HG02885 (cell line): Measurements from ENCODE around the gene DGUOK.

Experiments used
- ATAC-seq: cut with Tn5 transposase; IDR thresholded peaks from one replicate; pipeline ENCODE4 v1.9.1; 2021; ENCODE audit warnings: mild to moderate bottlenecking; ENCODE audit not compliant: unreplicated experiment, poor library complexity

DGUOK gene

GRCh38 chr2:73972846-73973245 lies 46.2 kb downstream of the DGUOK start:
- ATAC-seq: no peak

- ATAC-seq: no peak
Measured at GRCh38 chr2:73975731-73976130, 49.1 kb downstream of the DGUOK start.

- no peak for ATAC-seq
Measured at GRCh38 chr2:73976803-73977202, 50.1 kb downstream of the DGUOK start.

GRCh38 chr2:73977466-73977865 lies 50.8 kb downstream of the DGUOK start:
- ATAC-seq: no peak

GRCh38 chr2:73979021-73979420 lies 52.3 kb downstream of the DGUOK start:
- ATAC-seq: peak; percentile 34

DNA sequence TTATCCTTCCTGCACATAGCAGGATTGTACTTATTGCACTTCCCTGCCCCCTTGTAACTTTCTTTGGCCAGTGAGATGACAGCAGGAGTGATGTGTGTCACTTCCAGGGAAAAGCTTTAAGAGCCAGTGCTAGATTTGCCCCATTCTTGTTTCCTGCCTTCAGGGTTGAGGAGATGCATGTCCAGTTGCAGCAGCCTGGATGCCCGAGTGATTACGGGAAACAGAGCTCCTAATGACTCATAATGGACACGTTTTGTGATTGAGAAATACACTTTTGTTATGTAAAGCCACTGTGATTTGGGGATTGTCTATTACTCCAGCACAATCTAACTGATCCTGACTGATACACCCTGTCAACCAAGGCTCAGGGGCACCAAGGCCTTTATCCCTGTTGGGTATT lies 53.0 kb downstream of the DGUOK start:
- no peak for ATAC-seq

- ATAC-seq: no peak
Measured at GRCh38 chr2:73980566-73980965, 53.9 kb downstream of the DGUOK start.

- ATAC-seq: peak; percentile 32
Measured at GRCh38 chr2:73981081-73982001, 54.7 kb downstream of the DGUOK start.

GRCh38 chr2:73982140-73982617 lies 55.5 kb downstream of the DGUOK start:
- ATAC-seq: no peak

GRCh38 chr2:73983322-73984202 lies 56.9 kb downstream of the DGUOK start:
- ATAC-seq: no peak

GRCh38 chr2:73984203-73984921 lies 57.7 kb downstream of the DGUOK start, which contains the start of gene TET3:
TET3 (plus strand) TSS chr2:73984910; CDS start chr2:73986404, 1,494 bp downstream.
- ATAC-seq: peak; percentile 49

DNA sequence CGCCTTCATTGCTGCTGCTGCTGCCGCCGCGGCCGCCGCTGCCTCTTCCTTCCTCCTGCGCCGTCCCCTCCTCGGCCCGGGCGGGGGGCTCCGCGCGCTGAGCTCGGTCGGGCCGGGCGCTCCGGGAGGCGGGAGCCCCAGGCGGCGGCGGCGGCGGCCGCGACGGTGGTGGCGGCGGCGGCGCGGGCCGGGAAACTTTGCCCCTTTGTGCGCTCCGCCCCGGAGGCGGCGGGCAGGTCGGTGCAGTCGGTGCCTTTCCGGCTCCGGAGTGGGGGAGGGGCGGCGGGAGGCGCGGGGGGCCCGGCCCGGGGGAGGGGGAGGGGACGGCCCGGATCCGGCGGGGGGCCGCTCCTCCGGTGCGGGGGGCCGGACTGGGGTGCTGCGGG lies 58.2 kb downstream of the DGUOK start:
- ATAC-seq: peak; percentile 15

DNA sequence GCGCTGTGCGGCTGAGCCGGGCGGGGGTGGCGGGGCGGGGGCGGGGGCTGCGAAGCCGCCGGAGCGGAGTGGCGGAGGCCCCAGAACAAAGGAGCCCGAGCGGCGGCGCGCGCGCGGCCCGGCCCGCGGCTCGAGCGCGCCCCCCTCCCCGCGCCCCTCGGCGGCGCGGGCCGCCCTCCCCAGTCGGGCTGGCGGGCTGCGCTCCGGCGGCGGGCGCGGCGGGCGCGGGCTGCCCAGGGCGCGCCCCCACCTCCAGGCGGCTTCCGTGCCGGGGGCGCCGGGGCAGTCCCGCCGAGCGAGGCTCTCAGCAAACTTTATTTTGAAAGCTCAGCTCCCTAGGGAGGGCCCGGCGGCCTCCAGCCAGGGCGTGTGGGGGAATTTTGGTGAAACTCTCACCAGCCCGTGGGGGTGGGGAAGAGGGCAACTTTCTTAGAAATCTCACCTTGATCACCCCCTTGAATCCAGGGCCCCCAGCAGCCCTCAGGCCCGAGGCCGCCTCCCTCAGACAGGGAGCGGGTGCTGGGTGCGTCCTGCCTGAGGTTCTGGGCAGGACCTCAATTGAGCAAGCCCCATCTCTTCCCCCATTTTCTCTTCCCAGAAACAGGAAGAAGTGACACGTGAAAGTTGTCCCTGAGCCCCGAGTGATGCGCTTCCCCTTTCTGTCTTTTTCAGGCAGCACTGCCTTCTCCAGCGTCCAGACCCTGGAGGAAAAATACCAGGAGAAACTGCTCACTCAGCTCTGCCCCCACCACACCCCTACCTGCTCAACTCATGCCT lies 58.8 kb downstream of the DGUOK start:
- ATAC-seq: peak; percentile 36

DNA sequence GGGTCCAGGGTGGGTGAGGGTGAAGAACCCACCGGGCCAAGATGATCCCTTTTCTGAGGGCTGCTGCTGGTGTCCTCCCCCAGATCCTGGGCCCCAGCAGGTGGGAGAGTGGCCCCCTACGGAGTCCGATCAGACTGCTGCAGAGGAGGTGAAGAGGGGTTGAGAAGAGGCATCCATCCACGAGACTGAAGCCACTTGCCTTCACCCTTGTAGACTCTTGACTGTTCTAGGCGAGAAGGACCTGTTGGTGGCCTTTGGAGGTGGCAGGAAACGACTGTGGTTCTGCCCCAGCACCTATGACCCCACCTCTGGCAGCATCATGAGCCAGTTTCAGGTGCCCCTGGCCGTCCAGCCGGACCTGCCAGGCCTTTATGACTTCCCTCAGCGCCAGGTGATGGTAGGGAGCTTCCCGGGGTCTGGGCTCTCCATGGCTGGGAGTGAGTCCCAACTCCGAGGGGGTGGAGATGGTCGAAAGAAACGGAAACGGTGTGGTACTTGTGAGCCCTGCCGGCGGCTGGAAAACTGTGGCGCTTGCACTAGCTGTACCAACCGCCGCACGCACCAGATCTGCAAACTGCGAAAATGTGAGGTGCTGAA lies 59.5 kb downstream of the DGUOK start:
- no peak for ATAC-seq

DNA sequence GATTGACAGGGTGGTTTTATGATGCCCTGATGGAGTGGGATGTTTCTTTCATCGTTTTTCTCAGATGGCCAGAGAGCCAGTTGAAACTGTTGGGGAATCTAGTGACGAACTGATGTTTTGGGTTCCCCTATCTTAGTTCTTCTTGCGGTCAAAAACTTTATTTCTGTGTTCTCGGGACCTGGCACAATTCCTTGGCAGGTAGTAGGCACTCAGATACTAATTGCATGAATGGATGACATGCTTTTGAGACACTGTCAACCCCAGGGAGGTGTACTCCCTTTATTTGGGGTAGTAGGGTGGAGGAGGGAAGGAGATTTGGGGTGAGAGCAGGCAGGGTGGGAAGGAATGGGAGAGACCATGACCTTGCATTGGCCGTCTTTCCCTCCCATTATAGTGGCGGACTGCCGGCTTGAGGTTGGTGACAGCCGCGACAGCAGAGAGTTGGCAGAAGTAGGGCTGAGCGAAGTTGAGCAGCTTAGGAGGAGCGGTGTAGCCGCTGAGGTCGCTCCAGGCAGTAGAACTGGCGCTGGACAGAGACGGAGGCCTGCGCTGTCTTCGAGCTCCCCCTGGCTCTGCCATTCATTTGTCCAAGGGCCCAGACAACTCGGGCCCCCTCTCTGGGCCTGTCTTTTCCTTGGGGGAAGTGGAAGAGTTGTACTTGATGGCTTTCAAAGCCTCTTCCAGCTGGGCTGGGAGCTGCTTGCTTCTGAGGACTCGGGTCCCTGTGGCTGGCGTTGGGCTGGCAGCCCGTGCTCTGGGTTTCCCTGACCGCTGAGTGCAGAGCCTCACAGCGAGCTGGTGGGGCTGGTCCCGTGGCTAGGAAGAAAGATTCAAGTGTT lies 60.6 kb downstream of the DGUOK start:
- ATAC-seq: no peak

- ATAC-seq: no peak
Measured at GRCh38 chr2:73987948-73988700, 61.4 kb downstream of the DGUOK start.

- no peak for ATAC-seq
Measured at GRCh38 chr2:73989972-73990371, 63.3 kb downstream of the DGUOK start.

DNA sequence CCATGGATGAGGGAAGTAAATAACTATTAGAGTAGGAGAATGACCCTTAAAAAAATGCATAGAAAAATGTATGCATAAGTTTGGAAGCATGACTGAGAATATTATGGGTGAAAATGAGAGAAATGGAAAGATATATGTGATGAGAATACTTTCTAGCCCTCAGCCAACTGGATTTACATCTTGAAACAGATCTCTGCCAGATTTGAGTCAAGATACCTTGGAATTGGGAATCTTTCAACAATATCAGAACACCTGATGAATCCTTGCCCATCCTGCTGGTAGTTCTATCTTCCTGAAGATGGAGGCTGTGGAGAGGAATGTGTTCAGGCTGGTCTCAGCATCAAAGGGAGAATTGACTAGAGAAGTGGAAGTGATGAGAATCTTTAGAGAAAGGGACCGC lies 63.9 kb downstream of the DGUOK start:
- no peak for ATAC-seq
